RWPE2 (cell line): ENCODE measurements around the gene SETD1B.
A peak's percentile ranks its signal among the peaks of the same experiment; 100 is the strongest.

Experiments
- ATAC-seq: fragments of 200-7000 bp; cut with Tn5 transposase; 3 replicates; pipeline ENCODE4 v1.9.1; 2021; ENCODE audit warnings: low read depth
- DNase-seq: peaks from one replicate; pipeline ENCODE4 v3.0.0-alpha.2; 2020; ENCODE audit warnings: low spot score
- H3K27ac ChIP-seq: fragments of 450-650 bp; 2 replicates; pipeline ENCODE4 v1.5.1; 2017; ENCODE audit warnings: mild to moderate bottlenecking; ENCODE audit not compliant: poor library complexity, severe bottlenecking
- H3K27me3 ChIP-seq: fragments of 250-450 bp; sonication (Bioruptor Pico); 2 replicates; pipeline ENCODE4 v1.5.1; 2021; ENCODE audit warnings: mild to moderate bottlenecking, moderate library complexity; ENCODE audit not compliant: insufficient read depth, poor library complexity, severe bottlenecking
- H3K36me3 ChIP-seq: fragments of 250-450 bp; sonication (Bioruptor Pico); 2 replicates; pipeline ENCODE4 v1.5.1; 2020; ENCODE audit warnings: low read depth, mild to moderate bottlenecking, moderate library complexity
- H3K4me1 ChIP-seq: fragments of 250-450 bp; sonication (Bioruptor Pico); 2 replicates; pipeline ENCODE4 v1.5.1; 2021; ENCODE audit warnings: mild to moderate bottlenecking, moderate library complexity; ENCODE audit not compliant: insufficient read depth, poor library complexity, severe bottlenecking
- H3K4me3 ChIP-seq: fragments of 250-450 bp; sonication (Bioruptor Pico); 2 replicates; pipeline ENCODE4 v1.5.1; 2021; ENCODE audit warnings: mild to moderate bottlenecking, moderate library complexity; ENCODE audit not compliant: severe bottlenecking
- H3K9me3 ChIP-seq: fragments of 250-450 bp; sonication (Bioruptor Pico); 2 replicates; pipeline ENCODE4 v1.5.1; 2021; ENCODE audit warnings: mild to moderate bottlenecking, moderate library complexity; ENCODE audit not compliant: severe bottlenecking
- TF ChIP-seq, protein P1 (sequence below): fragments of 450-650 bp; IDR thresholded peaks from one replicate; pipeline ENCODE4 v1.5.1; 2017; ENCODE audit warnings: mild to moderate bottlenecking, moderate library complexity; ENCODE audit not compliant: poor library complexity, severe bottlenecking

SETD1B gene

DNA sequence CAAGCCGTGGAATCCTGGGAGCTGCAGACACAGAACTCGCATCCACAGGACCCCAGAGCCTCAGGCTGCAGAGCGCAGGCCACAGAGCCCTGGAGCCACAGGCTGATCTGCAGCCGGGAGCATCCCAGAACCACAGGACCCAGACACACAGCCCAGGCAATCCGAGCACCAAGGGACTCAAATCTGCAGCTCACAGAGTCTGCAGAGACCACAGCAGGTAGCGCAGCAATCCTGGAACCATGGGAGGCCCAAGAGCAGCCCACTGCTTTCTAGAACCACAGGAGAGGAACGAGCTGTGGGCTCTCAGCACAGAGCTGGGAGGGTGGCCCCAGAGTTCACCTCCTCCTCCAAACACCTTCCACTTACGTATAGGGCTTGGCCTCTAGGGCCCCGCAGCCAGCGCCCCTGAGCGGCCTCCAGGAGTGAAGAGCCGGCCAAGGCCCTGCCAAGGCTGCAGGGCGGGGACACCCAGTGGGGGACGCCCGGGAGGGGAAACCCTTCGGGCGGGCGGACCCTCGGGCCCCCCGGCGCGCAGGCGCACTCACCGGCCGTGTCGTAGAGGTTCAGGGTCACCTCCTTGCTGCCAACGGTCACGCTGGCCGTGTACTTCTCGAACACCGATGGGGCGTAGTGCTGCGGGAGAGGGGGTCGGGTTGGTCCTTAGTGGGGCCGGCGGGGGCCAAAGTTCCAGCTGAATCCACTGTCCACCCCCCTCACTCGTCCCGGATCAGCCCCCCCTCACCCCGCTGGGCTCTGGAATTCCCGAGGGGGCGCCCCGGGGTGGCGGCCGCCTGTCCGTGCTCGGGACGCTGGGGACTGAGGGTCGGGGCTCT, 11.0 kb upstream of the SETD1B start:
- Histone ChIP-seq H3K36me3 (no peaks in the 10 kb centered on the region), H3K9me3 (no peaks in the 10 kb centered on the region), H3K27ac (peak overlapping the region; percentile 100), H3K4me1 (peaks cover 21% of the 10 kb centered on the region), H3K4me3 (peak overlapping the region; percentile 45), H3K27me3 (no peaks in the 10 kb centered on the region)
- TF ChIP-seq, protein P1, sequence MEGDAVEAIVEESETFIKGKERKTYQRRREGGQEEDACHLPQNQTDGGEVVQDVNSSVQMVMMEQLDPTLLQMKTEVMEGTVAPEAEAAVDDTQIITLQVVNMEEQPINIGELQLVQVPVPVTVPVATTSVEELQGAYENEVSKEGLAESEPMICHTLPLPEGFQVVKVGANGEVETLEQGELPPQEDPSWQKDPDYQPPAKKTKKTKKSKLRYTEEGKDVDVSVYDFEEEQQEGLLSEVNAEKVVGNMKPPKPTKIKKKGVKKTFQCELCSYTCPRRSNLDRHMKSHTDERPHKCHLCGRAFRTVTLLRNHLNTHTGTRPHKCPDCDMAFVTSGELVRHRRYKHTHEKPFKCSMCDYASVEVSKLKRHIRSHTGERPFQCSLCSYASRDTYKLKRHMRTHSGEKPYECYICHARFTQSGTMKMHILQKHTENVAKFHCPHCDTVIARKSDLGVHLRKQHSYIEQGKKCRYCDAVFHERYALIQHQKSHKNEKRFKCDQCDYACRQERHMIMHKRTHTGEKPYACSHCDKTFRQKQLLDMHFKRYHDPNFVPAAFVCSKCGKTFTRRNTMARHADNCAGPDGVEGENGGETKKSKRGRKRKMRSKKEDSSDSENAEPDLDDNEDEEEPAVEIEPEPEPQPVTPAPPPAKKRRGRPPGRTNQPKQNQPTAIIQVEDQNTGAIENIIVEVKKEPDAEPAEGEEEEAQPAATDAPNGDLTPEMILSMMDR, result no peak
- ATAC-seq, result no peak
- no peak for DNase-seq

DNA sequence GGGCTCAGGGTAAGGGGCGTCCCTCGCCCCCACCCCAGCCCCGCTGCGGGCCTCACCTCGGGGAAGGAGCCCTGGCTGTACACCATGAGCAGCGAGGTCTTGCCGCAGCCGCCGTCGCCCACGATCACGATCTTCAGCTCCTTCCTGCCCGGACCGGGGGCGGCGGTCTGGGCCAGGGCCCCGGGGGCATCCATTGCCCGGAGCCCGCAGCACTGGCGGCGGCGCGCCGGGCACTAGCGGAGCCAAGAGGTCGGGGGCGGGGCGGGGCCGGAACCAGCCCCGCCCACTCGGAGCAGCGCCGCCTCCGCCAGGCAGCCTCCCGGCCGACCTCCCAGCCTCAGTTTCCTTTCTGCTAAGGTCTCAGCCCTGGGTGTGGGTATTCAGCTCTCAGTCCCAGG, 10.4 kb upstream of the SETD1B start, which contains the start of gene RHOF:
Gene RHOF (minus strand): TSS at position 249 of the 398 bp plus-strand sequence. CDS start 55 bp downstream, at position 194.
- ATAC-seq (peak; percentile 2; the same call in 1 of the 3 replicates), DNase-seq (no peak)
- TF ChIP-seq, protein P1, result no peak
- H3K4me3 ChIP-seq, result peak within 1 kb of the TSS; percentile 45
- H3K36me3 ChIP-seq, result peaks cover 1% of the 10 kb centered on the region; the same call in 1 of the 2 replicates
- H3K4me1 ChIP-seq, result peaks cover 27% of the 10 kb centered on the region
- H3K27me3 ChIP-seq, result no peaks in the 10 kb centered on the region
- H3K27ac ChIP-seq, result peak within 1 kb of the TSS; percentile 100
- no peaks in the 10 kb centered on the region for H3K9me3 ChIP-seq

DNA sequence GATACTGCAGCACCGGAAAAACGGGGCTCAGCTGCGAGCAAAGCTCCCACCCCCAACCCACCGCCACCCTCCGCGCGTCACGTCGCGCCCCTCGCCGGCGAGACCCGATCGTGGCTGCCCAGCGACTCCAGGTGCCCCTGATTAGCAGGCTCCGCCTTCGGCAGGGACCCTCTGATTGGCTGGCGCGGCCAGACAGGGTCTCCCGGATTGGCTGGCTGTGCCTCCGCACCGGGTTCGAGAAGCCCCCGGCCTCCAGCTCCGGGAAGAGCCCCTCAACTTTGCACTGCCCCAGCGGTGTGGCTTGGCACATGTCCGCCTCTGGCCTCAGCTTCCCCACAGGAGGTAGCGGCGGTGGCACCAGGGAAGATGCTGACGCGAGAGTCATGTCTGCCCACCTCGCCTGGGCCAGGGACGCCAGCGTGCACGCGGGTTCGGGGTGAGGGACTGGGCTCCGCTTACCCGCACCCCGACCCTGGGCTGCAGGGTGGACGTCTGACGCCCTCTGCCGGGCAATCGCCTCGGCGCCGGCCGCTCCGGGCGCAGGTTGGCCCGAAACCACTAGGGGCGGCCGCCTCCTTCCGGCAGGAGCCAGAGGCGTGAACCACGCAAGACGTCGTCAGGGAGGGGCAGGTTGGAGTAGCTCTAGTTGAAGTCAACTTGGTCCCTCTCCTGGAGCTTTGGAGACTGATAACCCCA, 9.8 kb upstream of the SETD1B start:
- Histone ChIP-seq H3K27me3 (no peaks in the 10 kb centered on the region), H3K36me3 (peaks cover 7% of the 10 kb centered on the region; the same call in 1 of the 2 replicates), H3K4me3 (peak overlapping the region; percentile 45), H3K9me3 (no peaks in the 10 kb centered on the region), H3K4me1 (peaks cover 32% of the 10 kb centered on the region), H3K27ac (peak overlapping the region; percentile 100)
- ATAC-seq (peak; percentile 67), DNase-seq (peak; percentile 89)
- TF ChIP-seq, protein P1, result peak; percentile 95

DNA sequence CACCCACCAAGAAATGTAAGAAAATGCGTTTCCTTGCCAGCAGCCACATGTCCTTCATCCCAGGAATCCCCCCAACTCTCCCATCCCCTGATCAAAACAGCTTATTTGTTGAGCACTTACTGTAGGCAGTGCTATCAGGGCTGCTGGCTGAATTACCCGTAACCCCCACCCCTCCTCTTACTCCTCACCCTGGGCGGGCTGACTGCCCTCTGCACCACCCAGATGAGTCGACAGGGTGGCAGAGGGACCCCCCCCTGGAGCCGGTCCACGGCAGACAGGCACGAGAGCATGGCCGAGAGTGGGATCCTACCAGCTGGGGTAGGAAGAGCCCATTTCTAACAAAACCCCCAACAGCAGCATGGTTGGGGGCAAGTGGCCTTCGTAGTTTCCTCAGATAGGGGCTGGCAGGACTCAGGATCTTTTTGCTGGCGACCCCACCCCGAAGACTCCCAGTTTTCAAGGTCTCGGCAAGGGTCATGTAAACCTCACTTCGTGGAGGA, 9.2 kb upstream of the SETD1B start:
- ATAC-seq (peak; percentile 4; the same call in 2 of the 3 replicates), DNase-seq (peak; percentile 61)
- H3K4me3 ChIP-seq, result no peak overlapping the region
- peaks cover 10% of the 10 kb centered on the region; the same call in 1 of the 2 replicates for H3K36me3 ChIP-seq
- no peaks in the 10 kb centered on the region for H3K27me3 ChIP-seq
- H3K9me3 ChIP-seq, result no peaks in the 10 kb centered on the region
- H3K4me1 ChIP-seq, result peaks cover 36% of the 10 kb centered on the region
- H3K27ac ChIP-seq, result peak overlapping the region; percentile 100
- TF ChIP-seq, protein P1, result peak; percentile 76
